ENCODE measurements around the gene SPATA17. TPM values are rescaled to one million over a fixed set of nuclear protein-coding genes. Genes with fewer than 3 reads are reported as not detected.

The SPATA17 gene
- total and polyA plus RNA-seq, 2 of the 13 experiments (the other 11 are each of a cell fraction or from before 2014, with no cell fraction given): 0.48 to 1.7 TPM

DNA sequence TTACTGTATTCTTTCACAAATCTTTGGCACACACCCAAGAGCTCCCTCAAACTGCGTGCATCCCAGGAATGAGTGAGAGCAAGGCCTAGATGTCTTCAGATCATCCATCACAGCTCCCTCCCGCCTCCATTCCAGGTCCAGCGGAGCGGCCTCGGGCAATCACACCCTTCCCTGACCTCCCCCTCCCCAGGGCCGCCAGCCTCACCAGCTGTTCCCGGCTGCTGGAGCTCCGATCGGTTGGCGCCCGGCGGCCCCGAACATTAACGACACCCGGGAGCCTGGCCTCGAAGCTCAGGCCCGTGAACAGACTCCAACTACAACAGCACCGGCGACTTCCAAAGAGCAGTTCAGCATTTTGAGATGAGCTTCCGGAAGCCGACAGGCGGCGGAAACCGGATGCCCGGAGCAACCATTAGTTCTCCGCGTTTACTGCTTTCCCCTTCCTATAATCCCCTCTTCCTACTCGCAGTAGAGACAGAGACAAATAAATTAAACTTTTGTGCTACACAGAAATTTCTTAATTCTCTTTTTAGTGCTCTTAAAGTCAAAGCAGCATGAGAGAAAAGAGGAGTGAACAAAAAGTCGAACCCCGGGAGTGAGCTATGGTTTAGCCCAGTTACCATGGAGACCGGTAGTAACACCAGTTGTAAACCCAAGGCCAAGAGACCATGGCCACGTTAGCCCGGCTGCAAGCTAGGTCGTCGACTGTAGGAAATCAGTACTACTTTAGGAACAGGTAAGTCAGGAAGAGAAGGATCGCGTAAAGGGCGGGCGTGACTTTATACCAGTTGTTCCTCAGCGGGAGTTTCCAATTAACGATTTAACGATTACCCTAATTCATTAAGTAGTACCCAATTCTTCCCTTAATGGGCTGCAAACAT is at the start of gene SPATA17, which contains the start of gene GPATCH2 (continued):
- TF ChIP-seq, protein P1, sequence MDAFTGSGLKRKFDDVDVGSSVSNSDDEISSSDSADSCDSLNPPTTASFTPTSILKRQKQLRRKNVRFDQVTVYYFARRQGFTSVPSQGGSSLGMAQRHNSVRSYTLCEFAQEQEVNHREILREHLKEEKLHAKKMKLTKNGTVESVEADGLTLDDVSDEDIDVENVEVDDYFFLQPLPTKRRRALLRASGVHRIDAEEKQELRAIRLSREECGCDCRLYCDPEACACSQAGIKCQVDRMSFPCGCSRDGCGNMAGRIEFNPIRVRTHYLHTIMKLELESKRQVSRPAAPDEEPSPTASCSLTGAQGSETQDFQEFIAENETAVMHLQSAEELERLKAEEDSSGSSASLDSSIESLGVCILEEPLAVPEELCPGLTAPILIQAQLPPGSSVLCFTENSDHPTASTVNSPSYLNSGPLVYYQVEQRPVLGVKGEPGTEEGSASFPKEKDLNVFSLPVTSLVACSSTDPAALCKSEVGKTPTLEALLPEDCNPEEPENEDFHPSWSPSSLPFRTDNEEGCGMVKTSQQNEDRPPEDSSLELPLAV (CRISPR knock-in tag; conservative IDR thresholded peaks at IDR 0.05; ENCODE audit: low read depth): no peak
- TF ChIP-seq KLF6 (CRISPR knock-in tag; IDR thresholded peaks at IDR 0.05) (peak; percentile 63; the same call in 1 of the 2 replicates), PHF20 (CRISPR knock-in tag; IDR thresholded peaks at IDR 0.05) (peak; percentile 85), ZNF282 (IDR thresholded peaks at IDR 0.05; ENCODE audit: partially characterized antibody) (no peak), MAZ (IDR thresholded peaks at IDR 0.05; ENCODE audit: borderline replicate concordance, low read depth, low read length) (no peak), MAZ (CRISPR knock-in tag; IDR thresholded peaks at IDR 0.05; ENCODE audit: low read depth) (0 out of 2 replicates have a peak, but pooled peaks have one; percentile 23), MAFK (conservative IDR thresholded peaks at IDR 0.05 in 1 of 2, IDR thresholded peaks at IDR 0.05 in 1 of 2; ENCODE audit: low read length in 2 of 2) (no peak), ZNF331 (CRISPR knock-in tag; IDR thresholded peaks at IDR 0.05) (peak; percentile 34; the same call in 1 of the 2 replicates), ZNF235 (CRISPR knock-in tag; IDR thresholded peaks at IDR 0.05; ENCODE audit: borderline replicate concordance) (0 out of 2 replicates have a peak, but pooled peaks have one; percentile 44), ZNF724P (CRISPR knock-in tag; IDR thresholded peaks at IDR 0.05; ENCODE audit: borderline replicate concordance) (no peak), SP2 (CRISPR knock-in tag; IDR thresholded peaks at IDR 0.05) (no peak), THYN1 (CRISPR knock-in tag; IDR thresholded peaks at IDR 0.05; ENCODE audit: borderline replicate concordance, low read depth) (no peak), ZSCAN12 (CRISPR knock-in tag; IDR thresholded peaks at IDR 0.05) (no peak), NR1H2 (CRISPR knock-in tag; IDR thresholded peaks at IDR 0.05; ENCODE audit: borderline replicate concordance, low read depth) (no peak), SOX6 (IDR thresholded peaks at IDR 0.05) (no peak), SOX6 (CRISPR knock-in tag; IDR thresholded peaks at IDR 0.05) (peak; percentile 68), ZNF720 (CRISPR knock-in tag; IDR thresholded peaks at IDR 0.05) (no peak), HDAC2 (CRISPR knock-in tag; IDR thresholded peaks at IDR 0.05) (0 out of 2 replicates have a peak, but pooled peaks have one; percentile 28), ZNF672 (CRISPR knock-in tag; IDR thresholded peaks at IDR 0.05) (no peak)
- TF ChIP-seq, protein P2, sequence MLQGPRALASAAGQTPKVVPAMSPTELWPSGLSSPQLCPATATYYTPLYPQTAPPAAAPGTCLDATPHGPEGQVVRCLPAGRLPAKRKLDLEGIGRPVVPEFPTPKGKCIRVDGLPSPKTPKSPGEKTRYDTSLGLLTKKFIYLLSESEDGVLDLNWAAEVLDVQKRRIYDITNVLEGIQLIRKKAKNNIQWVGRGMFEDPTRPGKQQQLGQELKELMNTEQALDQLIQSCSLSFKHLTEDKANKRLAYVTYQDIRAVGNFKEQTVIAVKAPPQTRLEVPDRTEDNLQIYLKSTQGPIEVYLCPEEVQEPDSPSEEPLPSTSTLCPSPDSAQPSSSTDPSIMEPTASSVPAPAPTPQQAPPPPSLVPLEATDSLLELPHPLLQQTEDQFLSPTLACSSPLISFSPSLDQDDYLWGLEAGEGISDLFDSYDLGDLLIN (CRISPR knock-in tag; IDR thresholded peaks at IDR 0.05; ENCODE audit: borderline replicate concordance): no peak
- TF ChIP-seq, protein P3, sequence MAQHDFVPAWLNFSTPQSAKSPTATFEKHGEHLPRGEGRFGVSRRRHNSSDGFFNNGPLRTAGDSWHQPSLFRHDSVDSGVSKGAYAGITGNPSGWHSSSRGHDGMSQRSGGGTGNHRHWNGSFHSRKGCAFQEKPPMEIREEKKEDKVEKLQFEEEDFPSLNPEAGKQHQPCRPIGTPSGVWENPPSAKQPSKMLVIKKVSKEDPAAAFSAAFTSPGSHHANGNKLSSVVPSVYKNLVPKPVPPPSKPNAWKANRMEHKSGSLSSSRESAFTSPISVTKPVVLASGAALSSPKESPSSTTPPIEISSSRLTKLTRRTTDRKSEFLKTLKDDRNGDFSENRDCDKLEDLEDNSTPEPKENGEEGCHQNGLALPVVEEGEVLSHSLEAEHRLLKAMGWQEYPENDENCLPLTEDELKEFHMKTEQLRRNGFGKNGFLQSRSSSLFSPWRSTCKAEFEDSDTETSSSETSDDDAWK (CRISPR knock-in tag; IDR thresholded peaks at IDR 0.05): no peak
- TF ChIP-seq, protein P4, sequence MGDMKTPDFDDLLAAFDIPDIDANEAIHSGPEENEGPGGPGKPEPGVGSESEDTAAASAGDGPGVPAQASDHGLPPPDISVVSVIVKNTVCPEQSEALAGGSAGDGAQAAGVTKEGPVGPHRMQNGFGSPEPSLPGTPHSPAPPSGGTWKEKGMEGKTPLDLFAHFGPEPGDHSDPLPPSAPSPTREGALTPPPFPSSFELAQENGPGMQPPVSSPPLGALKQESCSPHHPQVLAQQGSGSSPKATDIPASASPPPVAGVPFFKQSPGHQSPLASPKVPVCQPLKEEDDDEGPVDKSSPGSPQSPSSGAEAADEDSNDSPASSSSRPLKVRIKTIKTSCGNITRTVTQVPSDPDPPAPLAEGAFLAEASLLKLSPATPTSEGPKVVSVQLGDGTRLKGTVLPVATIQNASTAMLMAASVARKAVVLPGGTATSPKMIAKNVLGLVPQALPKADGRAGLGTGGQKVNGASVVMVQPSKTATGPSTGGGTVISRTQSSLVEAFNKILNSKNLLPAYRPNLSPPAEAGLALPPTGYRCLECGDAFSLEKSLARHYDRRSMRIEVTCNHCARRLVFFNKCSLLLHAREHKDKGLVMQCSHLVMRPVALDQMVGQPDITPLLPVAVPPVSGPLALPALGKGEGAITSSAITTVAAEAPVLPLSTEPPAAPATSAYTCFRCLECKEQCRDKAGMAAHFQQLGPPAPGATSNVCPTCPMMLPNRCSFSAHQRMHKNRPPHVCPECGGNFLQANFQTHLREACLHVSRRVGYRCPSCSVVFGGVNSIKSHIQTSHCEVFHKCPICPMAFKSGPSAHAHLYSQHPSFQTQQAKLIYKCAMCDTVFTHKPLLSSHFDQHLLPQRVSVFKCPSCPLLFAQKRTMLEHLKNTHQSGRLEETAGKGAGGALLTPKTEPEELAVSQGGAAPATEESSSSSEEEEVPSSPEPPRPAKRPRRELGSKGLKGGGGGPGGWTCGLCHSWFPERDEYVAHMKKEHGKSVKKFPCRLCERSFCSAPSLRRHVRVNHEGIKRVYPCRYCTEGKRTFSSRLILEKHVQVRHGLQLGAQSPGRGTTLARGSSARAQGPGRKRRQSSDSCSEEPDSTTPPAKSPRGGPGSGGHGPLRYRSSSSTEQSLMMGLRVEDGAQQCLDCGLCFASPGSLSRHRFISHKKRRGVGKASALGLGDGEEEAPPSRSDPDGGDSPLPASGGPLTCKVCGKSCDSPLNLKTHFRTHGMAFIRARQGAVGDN (CRISPR knock-in tag; IDR thresholded peaks at IDR 0.05): peak; percentile 87

All from HepG2 (cell line).